Natural killer cell treated with Interleukin-12 subunit alpha and Interleukin-12 subunit beta and Interleukin-15 and Interleukin-18, amount 100 ng/mL, for 72 hours (primary cell): ENCODE data around the gene RPS6KA2. TPM values are rescaled to one million over a fixed set of nuclear protein-coding genes. Genes with fewer than 3 reads are reported as not detected.
A peak's percentile ranks its signal among the peaks of the same experiment; 100 is the strongest.
"Not testable (repeated sequence)": the region's sequence is repeated elsewhere in the genome, so short reads cannot be mapped to it uniquely, and the experiment has no call there.

Experiments
- ATAC-seq, 2 donors: fragments of 150-1000 bp; cut with Tn5 transposase in 1 of 2; sonication (Bioruptor Pico), chemical (Tn5 transposase) in 1 of 2; 2 replicates each; pipeline ENCODE4 v1.10.0; 2021
- DNase-seq: peaks from one replicate; pipeline ENCODE4 v3.0.0; 2022; ENCODE audit warnings: low spot score
- H3K27ac Mint-ChIP-seq, 2 donors: 1 replicate in 1 of 2; 2 replicates in 1 of 2; pipeline ENCODE4 v1.8.0; 2022; ENCODE audit warnings: mixed read lengths in 2 of 2, mild to moderate bottlenecking in 1 of 2, moderate library complexity in 1 of 2
- H3K27me3 Mint-ChIP-seq, 2 donors: 1 replicate in 1 of 2; 2 replicates in 1 of 2; pipeline ENCODE4 v1.8.0; 2022; ENCODE audit warnings: mixed read lengths in 2 of 2
- H3K36me3 Mint-ChIP-seq: one replicate; pipeline ENCODE4 v1.8.0; 2022; ENCODE audit warnings: mixed read lengths
- H3K4me1 Mint-ChIP-seq, 2 donors: 1 replicate in 1 of 2; 2 replicates in 1 of 2; pipeline ENCODE4 v1.8.0; 2022; ENCODE audit warnings: low read depth in 2 of 2, mixed read lengths in 2 of 2, mild to moderate bottlenecking in 1 of 2
- H3K4me3 Mint-ChIP-seq: one replicate; pipeline ENCODE4 v1.8.0; 2022; ENCODE audit warnings: mixed read lengths
- H3K9me3 Mint-ChIP-seq: 2 replicates; pipeline ENCODE4 v1.8.0; 2022; ENCODE audit warnings: mixed read lengths
- total RNA-seq, 2 donors: library from RNA; stranded (reverse); gene quantifications; one replicate each; pipeline ENCODE4 v1.2.3, GENCODE V29; 2022

The RPS6KA2 gene
- total RNA-seq, 2 donors from 2014 or later: 2.8 to 3.8 TPM

- no peak overlapping the region for H3K4me3 Mint-ChIP-seq
- H3K4me1 Mint-ChIP-seq: peaks cover 0 to 4% of the 10 kb centered on the region in 2 donors
- no peaks in the 10 kb centered on the region for H3K9me3 Mint-ChIP-seq
- H3K36me3 Mint-ChIP-seq: no peaks in the 10 kb centered on the region
- ATAC-seq: no peak
- no peak for DNase-seq
- H3K27ac Mint-ChIP-seq: no peak overlapping the region
- H3K27me3 Mint-ChIP-seq: peaks cover 11 to 17% of the 10 kb centered on the region in 2 donors
Observed at GRCh38 chr6:166397849-166398248, 229.2 kb downstream of the RPS6KA2 start.

DNA sequence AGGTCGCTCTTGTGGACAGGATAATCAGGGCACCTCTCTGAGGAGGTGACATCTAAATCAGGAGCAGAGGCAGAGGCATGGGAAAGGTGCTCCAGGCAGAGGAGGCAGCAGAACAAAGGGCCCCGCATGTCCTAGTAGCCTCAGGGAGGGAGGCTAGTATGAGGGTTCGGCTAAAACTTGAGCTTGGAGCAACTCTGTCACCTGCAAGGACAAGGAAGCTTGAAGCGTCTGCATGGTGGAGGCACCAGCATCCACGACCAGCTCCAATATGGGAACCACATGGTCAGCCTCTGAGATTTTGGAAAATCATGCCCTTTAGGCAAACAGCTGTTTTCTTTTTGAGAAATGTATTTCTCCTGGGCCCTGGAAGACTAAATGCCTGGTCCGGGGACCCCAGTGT lies 231.3 kb downstream of the RPS6KA2 start:
- Mint-ChIP-seq H3K4me1 (peaks cover 0 to 2% of the 10 kb centered on the region in 2 donors), H3K27me3 (peaks cover 21 to 22% of the 10 kb centered on the region in 2 donors), H3K36me3 (no peaks in the 10 kb centered on the region), H3K4me3 (no peak overlapping the region), H3K27ac (no peak overlapping the region), H3K9me3 (no peaks in the 10 kb centered on the region)
- no peak for ATAC-seq
- DNase-seq: no peak

DNA sequence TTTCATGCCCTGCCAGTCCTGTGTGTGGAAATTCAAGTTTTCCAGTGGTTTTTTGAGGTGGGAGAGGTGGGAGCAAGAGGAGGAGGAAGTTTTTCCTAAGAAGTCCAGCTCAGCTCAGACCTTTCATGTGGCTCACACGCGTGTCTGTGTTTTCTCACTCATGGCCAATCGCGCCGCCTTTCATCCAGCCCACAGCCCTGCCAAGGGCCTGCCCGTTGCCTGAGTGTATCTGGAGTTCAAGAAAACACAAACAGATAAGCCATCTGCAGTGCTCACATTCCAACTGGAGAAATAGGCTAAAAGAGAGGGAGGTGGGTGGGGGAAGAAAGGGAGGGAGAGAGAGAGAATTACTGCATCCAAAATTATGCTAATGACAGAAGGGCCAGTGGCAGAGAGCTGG lies 231.7 kb downstream of the RPS6KA2 start:
- H3K9me3 Mint-ChIP-seq: no peaks in the 10 kb centered on the region
- DNase-seq: no peak
- ATAC-seq: no peak
- no peak overlapping the region for H3K4me3 Mint-ChIP-seq
- H3K4me1 Mint-ChIP-seq: no peaks in the 10 kb centered on the region
- peaks cover 19 to 26% of the 10 kb centered on the region in 2 donors for H3K27me3 Mint-ChIP-seq
- no peaks in the 10 kb centered on the region for H3K36me3 Mint-ChIP-seq
- no peak overlapping the region for H3K27ac Mint-ChIP-seq

GRCh38 chr6:166394036-166394892 lies 232.8 kb downstream of the RPS6KA2 start:
- Mint-ChIP-seq H3K27ac (no peak overlapping the region), H3K9me3 (no peaks in the 10 kb centered on the region), H3K27me3 (peaks cover 21 to 33% of the 10 kb centered on the region in 2 donors), H3K36me3 (no peaks in the 10 kb centered on the region), H3K4me1 (no peaks in the 10 kb centered on the region), H3K4me3 (no peak overlapping the region)
- no peak for ATAC-seq
- DNase-seq: no peak

DNA sequence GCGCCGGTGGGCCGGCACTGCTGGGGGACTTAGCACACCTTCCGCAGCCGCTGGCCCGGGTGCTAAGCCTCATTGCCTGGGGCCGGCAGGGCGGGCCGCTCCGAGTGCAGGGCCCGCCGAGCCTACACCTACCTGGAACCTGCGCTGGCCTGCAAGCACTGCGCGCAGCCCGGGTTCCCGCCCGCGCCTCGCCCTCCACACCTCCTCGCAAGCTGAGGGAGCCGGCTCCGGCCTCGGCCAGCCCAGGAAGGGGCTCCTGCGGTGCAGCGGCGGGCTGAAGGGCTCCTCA lies 233.6 kb downstream of the RPS6KA2 start:
- H3K9me3 Mint-ChIP-seq: no peaks in the 10 kb centered on the region
- H3K27me3 Mint-ChIP-seq: peaks cover 20 to 37% of the 10 kb centered on the region in 2 donors
- DNase-seq: no peak
- no peak overlapping the region for H3K27ac Mint-ChIP-seq
- H3K4me1 Mint-ChIP-seq: no peaks in the 10 kb centered on the region
- no peak for ATAC-seq
- H3K4me3 Mint-ChIP-seq: no peak overlapping the region
- no peaks in the 10 kb centered on the region for H3K36me3 Mint-ChIP-seq

DNA sequence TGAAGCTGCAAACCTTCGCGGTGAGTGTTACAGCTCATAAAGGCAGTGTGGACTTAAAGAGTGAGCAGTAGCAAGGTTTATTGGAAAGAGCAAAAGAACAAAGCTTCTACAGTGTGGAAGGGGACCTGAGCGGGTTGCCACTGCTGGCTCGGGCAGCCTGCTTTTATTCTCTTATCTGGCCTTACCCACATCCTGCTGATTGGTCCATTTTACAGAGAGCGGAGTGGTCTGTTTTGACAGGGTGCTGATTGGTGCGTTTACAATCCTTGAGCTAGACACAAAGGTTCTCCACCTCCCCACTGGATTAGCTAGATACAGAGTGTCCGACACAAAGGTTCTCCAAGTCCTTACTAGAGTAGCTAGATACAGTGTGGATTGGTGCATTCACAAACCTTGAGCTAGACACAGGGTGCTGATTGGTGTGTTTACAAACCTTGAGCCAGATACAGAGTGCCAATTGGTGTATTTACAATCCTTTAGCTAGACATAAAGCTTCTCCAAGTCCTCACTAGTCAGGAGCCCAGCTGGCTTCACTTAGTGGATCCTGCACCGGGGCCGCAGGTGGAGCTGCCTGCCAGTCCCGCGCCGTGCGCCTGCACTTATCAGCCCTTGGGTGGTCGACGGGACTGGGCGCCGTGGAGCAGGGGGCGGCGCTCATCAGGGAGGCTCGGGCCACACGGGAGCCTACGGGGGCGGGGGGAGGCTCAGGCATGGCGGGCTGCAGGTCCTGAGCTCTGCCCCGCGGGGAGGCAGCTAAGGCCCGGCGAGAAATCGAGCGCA lies 234.1 kb downstream of the RPS6KA2 start:
- not testable (repeated sequence) for H3K4me3 Mint-ChIP-seq

GRCh38 chr6:166389119-166389518 lies 237.9 kb downstream of the RPS6KA2 start:
- Mint-ChIP-seq H3K9me3 (no peaks in the 10 kb centered on the region), H3K27ac (no peak overlapping the region), H3K27me3 (peaks cover 13 to 31% of the 10 kb centered on the region in 2 donors), H3K36me3 (no peaks in the 10 kb centered on the region), H3K4me1 (no peaks in the 10 kb centered on the region), H3K4me3 (no peak overlapping the region)
- ATAC-seq (no peak), DNase-seq (no peak)

More for the DNA sequence above, 234.1 kb downstream of the RPS6KA2 start:
- H3K4me1 Mint-ChIP-seq, H3K27ac Mint-ChIP-seq, DNase-seq, ATAC-seq, H3K36me3 Mint-ChIP-seq, H3K9me3 Mint-ChIP-seq: not testable (repeated sequence)
- H3K27me3 Mint-ChIP-seq: peaks cover 18 to 37% of the 10 kb centered on the region in 2 donors

GRCh38 chr6:166388290-166389004 lies 238.6 kb downstream of the RPS6KA2 start:
- Mint-ChIP-seq H3K4me3 (no peak overlapping the region), H3K36me3 (no peaks in the 10 kb centered on the region), H3K27ac (no peak overlapping the region), H3K4me1 (no peaks in the 10 kb centered on the region), H3K9me3 (no peaks in the 10 kb centered on the region), H3K27me3 (peaks cover 12 to 27% of the 10 kb centered on the region in 2 donors)
- ATAC-seq (no peak), DNase-seq (no peak)

DNA sequence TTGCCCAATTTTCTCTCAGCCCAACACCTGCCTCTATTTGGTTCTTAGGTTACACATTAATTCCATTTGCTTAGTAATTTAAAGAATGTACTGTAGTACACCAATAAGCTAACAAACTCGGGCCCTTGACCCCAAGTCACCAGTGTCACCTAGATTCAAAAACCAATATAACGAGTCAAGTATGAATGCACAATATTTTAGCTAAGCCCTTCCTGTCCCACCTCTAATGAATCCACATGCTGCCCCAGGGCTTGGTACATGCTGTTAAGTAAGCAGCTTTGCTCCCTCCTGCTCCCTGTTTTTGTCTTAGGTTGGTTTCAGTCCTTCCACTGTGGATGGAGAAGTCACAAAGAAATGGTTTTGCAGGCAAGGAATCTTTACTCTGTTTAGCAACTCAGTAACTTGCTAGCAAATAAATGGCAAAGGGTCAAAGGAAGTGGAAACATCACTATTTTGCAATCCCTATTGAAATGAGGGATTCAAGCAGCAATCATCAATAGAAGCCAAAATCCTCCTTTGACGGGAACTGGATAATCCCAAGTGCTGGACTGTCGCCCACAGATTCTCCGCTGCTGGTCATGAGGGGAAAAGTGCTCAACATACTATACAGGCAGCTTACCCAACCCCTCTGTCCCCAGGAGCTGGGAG lies 239.3 kb downstream of the RPS6KA2 start:
- ATAC-seq: no peak
- Mint-ChIP-seq H3K4me3 (no peak overlapping the region), H3K36me3 (no peaks in the 10 kb centered on the region), H3K27ac (no peak overlapping the region), H3K27me3 (peaks cover 12 to 25% of the 10 kb centered on the region in 2 donors), H3K9me3 (no peaks in the 10 kb centered on the region), H3K4me1 (no peaks in the 10 kb centered on the region)
- no peak for DNase-seq

- H3K4me1 Mint-ChIP-seq, DNase-seq, ATAC-seq, H3K4me3 Mint-ChIP-seq, H3K27ac Mint-ChIP-seq, H3K9me3 Mint-ChIP-seq, H3K36me3 Mint-ChIP-seq: not testable (repeated sequence)
- H3K27me3 Mint-ChIP-seq: peaks cover 9 to 18% of the 10 kb centered on the region in 2 donors
Observed at GRCh38 chr6:166387098-166387497, 240.0 kb downstream of the RPS6KA2 start.

DNA sequence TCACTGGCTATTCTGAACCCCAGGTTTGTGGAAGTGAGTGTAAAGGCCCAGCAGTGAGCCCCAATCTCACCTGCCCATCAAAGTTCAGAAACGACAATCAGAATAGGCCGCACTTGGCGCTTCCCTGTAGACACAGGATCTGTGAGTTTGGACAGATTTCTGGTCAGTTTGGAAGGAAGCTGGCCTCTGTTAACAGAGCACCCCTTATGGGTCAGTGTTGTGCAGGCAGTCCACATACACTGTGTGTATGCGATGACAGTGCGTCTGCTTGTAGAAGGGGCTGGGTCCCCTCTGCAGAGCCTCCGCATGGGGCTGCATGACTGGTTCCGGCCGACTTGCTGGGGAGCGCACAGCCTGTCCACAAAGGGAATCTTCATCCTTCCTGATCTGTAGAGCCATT lies 240.9 kb downstream of the RPS6KA2 start:
- Mint-ChIP-seq H3K27me3 (peaks cover 9 to 18% of the 10 kb centered on the region in 2 donors), H3K27ac (no peak overlapping the region), H3K4me3 (no peak overlapping the region), H3K36me3 (no peaks in the 10 kb centered on the region), H3K4me1 (peaks cover 7 to 8% of the 10 kb centered on the region in 2 donors), H3K9me3 (no peaks in the 10 kb centered on the region)
- DNase-seq: no peak
- no peak for ATAC-seq

- DNase-seq, H3K27me3 Mint-ChIP-seq, H3K4me1 Mint-ChIP-seq, H3K9me3 Mint-ChIP-seq, H3K36me3 Mint-ChIP-seq, ATAC-seq: not testable (repeated sequence)
- Mint-ChIP-seq H3K27ac (peak overlapping the region; percentile 19 to 36), H3K4me3 (peak overlapping the region; percentile 90)
Observed at GRCh38 chr6:166383802-166384363, 243.2 kb downstream of the RPS6KA2 start.
